ENCODE measurements around the gene COG8.

The COG8 gene

DNA sequence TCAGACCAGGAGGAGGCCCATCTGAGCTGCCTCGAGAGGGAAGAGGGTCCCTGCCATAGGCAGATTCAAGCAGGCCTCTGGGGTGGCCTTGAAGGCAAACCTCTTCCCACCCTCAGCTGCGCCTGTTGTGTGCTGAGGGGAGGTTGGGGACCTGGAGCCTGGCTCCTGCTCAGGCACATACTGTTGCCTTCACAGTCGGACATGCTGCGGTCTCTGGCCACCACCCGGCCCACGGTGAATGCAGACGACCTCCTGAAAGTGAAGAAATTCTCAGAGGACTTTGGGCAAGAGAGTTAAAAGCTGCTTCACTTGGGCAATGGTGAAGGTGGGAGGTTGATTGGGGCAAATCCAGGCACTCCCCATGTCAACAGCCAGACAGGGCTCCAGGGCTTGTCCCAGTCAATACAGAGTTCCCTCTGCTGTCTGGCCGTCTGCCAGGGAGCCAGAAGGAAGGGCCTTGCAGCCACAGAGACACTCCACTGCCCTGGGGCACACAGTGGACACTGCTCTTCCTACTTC, 15.3 kb downstream of the COG8 start:
- no peak for DNase-seq (ENCODE audit: low spot score)
- CTCF ChIA-PET = interaction anchor here (0.6 kb wide), 1 partner anchor 204 kb away, joined by 3 read pairs; no protein-coding TSS in a partner anchor
- H3K27ac ChIP-seq = peak overlapping the region; percentile 56
- TF ChIP-seq, protein P1, sequence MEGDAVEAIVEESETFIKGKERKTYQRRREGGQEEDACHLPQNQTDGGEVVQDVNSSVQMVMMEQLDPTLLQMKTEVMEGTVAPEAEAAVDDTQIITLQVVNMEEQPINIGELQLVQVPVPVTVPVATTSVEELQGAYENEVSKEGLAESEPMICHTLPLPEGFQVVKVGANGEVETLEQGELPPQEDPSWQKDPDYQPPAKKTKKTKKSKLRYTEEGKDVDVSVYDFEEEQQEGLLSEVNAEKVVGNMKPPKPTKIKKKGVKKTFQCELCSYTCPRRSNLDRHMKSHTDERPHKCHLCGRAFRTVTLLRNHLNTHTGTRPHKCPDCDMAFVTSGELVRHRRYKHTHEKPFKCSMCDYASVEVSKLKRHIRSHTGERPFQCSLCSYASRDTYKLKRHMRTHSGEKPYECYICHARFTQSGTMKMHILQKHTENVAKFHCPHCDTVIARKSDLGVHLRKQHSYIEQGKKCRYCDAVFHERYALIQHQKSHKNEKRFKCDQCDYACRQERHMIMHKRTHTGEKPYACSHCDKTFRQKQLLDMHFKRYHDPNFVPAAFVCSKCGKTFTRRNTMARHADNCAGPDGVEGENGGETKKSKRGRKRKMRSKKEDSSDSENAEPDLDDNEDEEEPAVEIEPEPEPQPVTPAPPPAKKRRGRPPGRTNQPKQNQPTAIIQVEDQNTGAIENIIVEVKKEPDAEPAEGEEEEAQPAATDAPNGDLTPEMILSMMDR (conservative IDR thresholded peaks at IDR 0.05; ENCODE audit: low read depth) = no peak
- POLR2A ChIA-PET (ENCODE audit: low non-redundant PET) = no interaction called here

DNA sequence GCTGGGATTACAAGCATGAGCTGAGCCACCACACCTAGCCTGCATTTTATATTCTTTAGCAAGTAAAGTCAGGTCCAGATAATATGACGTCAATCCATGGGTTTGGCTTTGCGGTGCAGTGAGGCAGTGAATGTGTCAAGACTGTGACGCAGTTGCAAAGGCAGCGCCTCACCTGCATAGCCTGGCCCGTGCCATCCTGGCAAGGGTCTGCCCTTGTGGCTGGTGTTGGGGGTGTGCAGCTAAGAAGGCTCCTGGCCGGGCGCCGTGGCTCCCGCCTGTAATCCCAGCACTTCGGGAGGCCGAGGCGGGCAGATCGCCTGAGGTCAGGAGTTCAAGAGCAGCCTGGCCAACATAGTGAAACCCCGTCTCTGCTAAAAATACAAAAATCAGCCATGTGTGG, 15.9 kb downstream of the COG8 start:
- ChIA-PET CTCF (no interaction called here), POLR2A (ENCODE audit: low non-redundant PET) (no interaction called here)
- DNase-seq (ENCODE audit: low spot score) = no peak
- TF ChIP-seq, protein P1 (conservative IDR thresholded peaks at IDR 0.05; ENCODE audit: low read depth) = no peak
- H3K27ac ChIP-seq = peak overlapping the region; percentile 56

DNA sequence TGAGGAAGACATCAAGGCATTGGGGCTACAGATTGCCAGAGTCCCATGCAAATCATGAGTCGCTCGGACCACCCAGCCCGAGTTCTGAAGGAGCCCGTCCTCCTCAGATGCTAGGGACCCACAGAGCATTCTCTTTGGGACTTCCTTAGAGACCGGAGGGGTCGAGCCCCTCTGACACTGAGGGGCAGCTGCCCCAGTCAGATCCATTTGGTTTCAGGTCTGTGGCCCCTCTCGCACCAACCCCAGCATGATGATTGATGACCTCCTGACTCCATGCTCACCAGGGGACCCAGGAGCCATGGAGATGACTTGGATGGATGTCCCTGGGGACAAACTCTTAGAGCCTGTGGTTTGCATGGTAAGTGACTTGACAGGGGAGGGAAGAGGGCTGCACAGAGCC, 17.0 kb downstream of the COG8 start:
- TF ChIP-seq, protein P1 (conservative IDR thresholded peaks at IDR 0.05; ENCODE audit: low read depth) = no peak
- CTCF ChIA-PET = interaction anchor here (0.8 kb wide), 1 partner anchor 875 kb away, joined by 3 read pairs; no protein-coding TSS in a partner anchor
- POLR2A ChIA-PET (ENCODE audit: low non-redundant PET) = interaction anchor here (0.6 kb wide), 1 partner anchor 112 kb away, joined by 3 read pairs; no protein-coding TSS in a partner anchor

DNA sequence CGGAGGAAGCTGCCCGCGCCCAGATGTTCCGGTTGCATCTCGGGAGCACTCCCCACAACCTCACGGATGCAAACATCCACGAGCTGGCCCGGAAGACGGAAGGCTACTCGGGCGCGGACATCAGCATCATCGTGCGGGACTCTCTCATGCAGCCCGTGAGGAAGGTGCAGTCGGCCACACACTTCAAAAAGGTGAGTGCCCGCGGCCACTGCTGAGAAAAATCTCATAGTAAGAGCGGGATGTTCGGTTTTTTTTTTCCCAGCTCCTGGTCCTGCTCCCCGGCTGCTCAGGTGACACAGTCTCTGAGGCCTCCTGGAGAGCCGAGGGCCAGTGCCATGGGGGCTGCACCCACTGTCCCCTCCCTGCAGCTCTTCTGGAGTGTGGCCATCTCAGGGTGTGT, 18.3 kb downstream of the COG8 start:
- ChIA-PET CTCF (interaction anchor here (0.6 to 0.7 kb wide), 3 partner anchors 9 to 1996 kb away, joined by 3 to 6 read pairs (median 3); no protein-coding TSS in a partner anchor), POLR2A (ENCODE audit: low non-redundant PET) (no interaction called here)
- peak overlapping the region; percentile 43; the same call in 1 of the 2 replicates for H3K27ac ChIP-seq
- TF ChIP-seq, protein P1 (conservative IDR thresholded peaks at IDR 0.05; ENCODE audit: low read depth) = no peak
- no peak for DNase-seq (ENCODE audit: low spot score)

More for the DNA sequence above, 17.0 kb downstream of the COG8 start:
- peak overlapping the region; percentile 56 for H3K27ac ChIP-seq
- DNase-seq (ENCODE audit: low spot score) = no peak

DNA sequence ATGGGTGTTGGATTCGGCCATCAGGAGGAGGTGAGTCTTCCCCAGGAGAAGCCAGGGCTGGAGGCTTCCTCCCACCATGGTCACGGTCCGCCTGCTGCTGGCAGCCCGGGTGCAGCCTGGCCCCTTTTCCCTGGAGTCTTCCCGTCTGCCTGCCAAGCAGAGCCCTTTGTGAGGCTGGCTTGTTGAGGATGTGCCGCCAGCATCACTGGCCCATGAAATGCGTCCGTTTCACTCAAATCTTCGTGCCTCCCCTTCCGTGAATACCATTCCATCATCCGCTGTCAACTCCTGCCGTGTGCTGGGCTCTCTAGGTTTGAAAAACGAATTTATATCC, 18.7 kb downstream of the COG8 start:
- DNase-seq (ENCODE audit: low spot score) = no peak
- peak overlapping the region; percentile 43; the same call in 1 of the 2 replicates for H3K27ac ChIP-seq
- TF ChIP-seq, protein P1 (conservative IDR thresholded peaks at IDR 0.05; ENCODE audit: low read depth) = no peak
- POLR2A ChIA-PET (ENCODE audit: low non-redundant PET) = no interaction called here
- CTCF ChIA-PET = interaction anchor here (0.6 to 0.7 kb wide), 3 partner anchors 9 to 1995 kb away, joined by 3 to 6 read pairs (median 3); no protein-coding TSS in a partner anchor

DNA sequence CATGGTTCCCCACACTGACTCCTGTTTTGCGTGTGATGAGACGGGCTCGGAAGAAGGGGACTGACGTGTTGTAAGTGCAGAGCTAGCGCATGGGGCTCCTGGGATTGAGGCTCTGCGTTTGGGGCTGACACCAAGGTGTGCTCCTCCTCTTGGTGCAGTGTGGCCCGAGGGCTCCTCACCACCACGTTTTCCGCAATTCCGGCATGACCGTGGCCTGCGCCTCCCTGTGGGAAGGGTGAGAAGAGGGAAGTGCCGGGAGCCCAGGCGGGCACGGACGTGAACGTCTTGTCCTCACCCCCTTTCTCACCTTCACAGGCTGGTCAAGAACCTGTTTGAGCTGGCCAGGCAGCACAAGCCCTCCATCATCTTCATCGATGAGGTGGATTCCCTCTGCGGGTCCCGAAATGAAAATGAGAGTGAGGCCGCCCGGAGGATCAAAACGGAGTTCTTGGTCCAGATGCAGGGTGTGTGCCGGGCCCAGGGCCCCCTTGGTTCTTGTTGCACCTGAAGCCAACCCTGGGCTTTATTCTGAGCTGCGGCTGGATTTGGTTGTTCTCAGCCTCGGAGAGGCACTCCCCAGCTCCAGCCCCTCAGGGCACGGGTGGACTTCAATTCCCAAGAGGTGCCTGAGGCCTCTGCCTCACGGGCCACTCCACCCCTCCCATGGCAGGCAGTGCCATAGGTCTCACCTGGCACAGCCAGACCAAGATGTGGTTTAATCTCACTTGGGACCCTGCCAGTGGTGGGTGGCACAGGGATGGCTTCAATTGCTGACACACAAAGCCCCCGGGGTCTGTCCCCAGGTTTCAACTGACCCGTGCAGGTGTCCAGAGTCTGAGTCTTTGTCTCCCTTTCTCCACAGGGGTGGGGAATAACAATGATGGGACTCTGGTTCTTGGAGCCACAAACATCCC, 19.3 kb downstream of the COG8 start:
- POLR2A ChIA-PET (ENCODE audit: low non-redundant PET) = no interaction called here
- no peak for DNase-seq (ENCODE audit: low spot score)
- H3K27ac ChIP-seq = peak overlapping the region; percentile 43; the same call in 1 of the 2 replicates
- CTCF ChIA-PET = no interaction called here
- TF ChIP-seq, protein P1 (conservative IDR thresholded peaks at IDR 0.05; ENCODE audit: low read depth) = no peak
